Panc1 (cell line): ENCODE measurements around the gene CYFIP2. TPM values are rescaled to one million over a fixed set of nuclear protein-coding genes. Genes with fewer than 3 reads are reported as not detected.

Experiments used
- ATAC-seq: fragments of 200-7000 bp; cut with Tn5 transposase; 2 replicates; pipeline ENCODE4 v1.9.1; 2020; ENCODE audit warnings: mild to moderate bottlenecking, moderate library complexity
- BruUV-seq: library from RNA; stranded (reverse); fragments of 400-500 nt; replicated peaks from 2 replicates; lab custom pipeline; 2021; lab: Mats Ljungman, UMichigan
- CTCF ChIA-PET: fragments of 300-600 bp; sonication (Branson Sonifier 250); formaldehyde crosslinking; loops from one replicate; lab custom pipeline; 2022; ENCODE audit warnings: antibody characterized with exemption; lab: Charles Lee
- POLR2A ChIA-PET: fragments of 300-600 bp; sonication (Branson Sonifier 250); formaldehyde crosslinking; loops from one replicate; lab custom pipeline; 2022; ENCODE audit warnings: antibody characterized with exemption; lab: Charles Lee
- DNase-seq: peaks from one replicate; pipeline ENCODE4 v3.0.0-alpha.2; 2010; ENCODE audit warnings: low read depth, low spot score
- H3K27ac ChIP-seq: 2 replicates; pipeline ENCODE4 v1.5.1; 2011; ENCODE audit warnings: mild to moderate bottlenecking, low read length, inconsistent platforms
- H3K27me3 ChIP-seq: fragments of 200-500 bp; sonication (Bioruptor generic); 2 replicates; pipeline ENCODE4 v1.6.0; 2014; ENCODE audit warnings: low read length, inconsistent platforms; ENCODE audit not compliant: control insufficient read depth, insufficient read depth
- H3K36me3 ChIP-seq: fragments of 200-500 bp; sonication (Bioruptor generic); 2 replicates; pipeline ENCODE4 v1.5.1; 2014; ENCODE audit warnings: inconsistent platforms, mild to moderate bottlenecking, low read length, moderate library complexity; ENCODE audit not compliant: control insufficient read depth, insufficient read depth
- H3K4me1 ChIP-seq: 2 replicates; pipeline ENCODE4 v1.5.1; 2011; ENCODE audit warnings: inconsistent platforms, mild to moderate bottlenecking, low read length, moderate library complexity; ENCODE audit not compliant: control insufficient read depth, insufficient read depth
- H3K4me3 ChIP-seq, 2 experiments: 2 replicates each; pipeline ENCODE4 v1.5.1; 2011 to 2012; ENCODE audit warnings: low read depth in 2 of 2, low read length in 2 of 2, mild to moderate bottlenecking in 2 of 2, inconsistent platforms in 1 of 2, moderate library complexity in 1 of 2
- H3K9me3 ChIP-seq: fragments of 200-500 bp; sonication (Bioruptor generic); 2 replicates; pipeline ENCODE4 v1.5.1; 2014; ENCODE audit warnings: low read depth, mild to moderate bottlenecking, inconsistent platforms, low read length, moderate library complexity; ENCODE audit not compliant: control insufficient read depth, insufficient read depth
- POLR2AphosphoS5 ChIP-seq: IDR thresholded peaks from 2 replicates; pipeline ENCODE4 v1.6.1; 2012; ENCODE audit warnings: mild to moderate bottlenecking, low read depth, low read length, moderate library complexity
- SIN3A ChIP-seq: IDR thresholded peaks from 2 replicates; pipeline ENCODE4 v1.6.1; 2012; ENCODE audit warnings: low read depth, mild to moderate bottlenecking, low read length, moderate library complexity, borderline replicate concordance; ENCODE audit not compliant: insufficient read depth
- TCF7L2 ChIP-seq: IDR thresholded peaks from 2 replicates; pipeline ENCODE4 v1.6.1; 2011; ENCODE audit warnings: mild to moderate bottlenecking, low read depth, low read length, inconsistent platforms
- in situ Hi-C: cut with HindIII; loops from 2 replicates; pipeline ENCODE4 v1.10.0; 2016; ENCODE audit warnings: low sequenced_read_pairs, low pct_unique_long_range_greater_than_20kb
- intact Hi-C: fragments of 100-400 bp; cut with micrococcal nuclease; formaldehyde crosslinking; loops from one replicate; pipeline ENCODE4 v1.10.0; 2022; ENCODE audit not compliant: unreplicated experiment
- total RNA-seq: library from RNA; stranded (reverse); gene quantifications from one replicate; pipeline ENCODE4 v1.2.1, GENCODE V29; 2021; ENCODE audit not compliant: unreplicated experiment
- TF ChIP-seq, protein P1 (sequence below): fragments of 450-650 bp; IDR thresholded peaks from 2 replicates; pipeline ENCODE4 v1.5.1; 2017; ENCODE audit warnings: mild to moderate bottlenecking
- TF ChIP-seq, protein P2 (sequence below), 2 experiments: IDR thresholded peaks; 2 replicates each; pipeline ENCODE4 v1.6.1; 2011 to 2012; ENCODE audit warnings: low read depth in 2 of 2, control low read depth in 1 of 2, low read length in 1 of 2, mild to moderate bottlenecking in 1 of 2, moderate library complexity in 1 of 2; ENCODE audit not compliant: insufficient read depth in 1 of 2

CYFIP2 gene
- total RNA-seq, 1 experiment from 2014 or later = 0.80 TPM

DNA sequence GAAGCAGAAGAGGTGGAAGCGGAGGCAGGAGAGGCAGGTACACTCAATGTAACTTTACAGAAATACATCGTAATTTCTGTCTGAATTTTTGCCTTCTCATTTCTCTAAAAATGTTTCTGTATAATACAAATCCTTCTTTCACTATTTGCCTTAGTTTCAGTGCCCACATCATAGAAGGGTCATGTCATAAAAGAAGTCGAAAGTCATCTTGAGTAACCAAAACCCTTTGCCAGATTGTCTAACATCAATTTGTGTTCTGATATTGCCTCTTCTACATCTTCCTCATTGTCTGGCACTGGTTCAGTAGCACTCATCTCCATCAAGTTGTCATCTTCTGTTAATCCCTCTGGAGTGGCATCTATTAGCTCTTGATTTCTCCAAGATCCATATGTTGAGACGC, 6.2 kb upstream of the CYFIP2 start:
- intact Hi-C loops = no loop called here
- TF ChIP-seq, protein P1, sequence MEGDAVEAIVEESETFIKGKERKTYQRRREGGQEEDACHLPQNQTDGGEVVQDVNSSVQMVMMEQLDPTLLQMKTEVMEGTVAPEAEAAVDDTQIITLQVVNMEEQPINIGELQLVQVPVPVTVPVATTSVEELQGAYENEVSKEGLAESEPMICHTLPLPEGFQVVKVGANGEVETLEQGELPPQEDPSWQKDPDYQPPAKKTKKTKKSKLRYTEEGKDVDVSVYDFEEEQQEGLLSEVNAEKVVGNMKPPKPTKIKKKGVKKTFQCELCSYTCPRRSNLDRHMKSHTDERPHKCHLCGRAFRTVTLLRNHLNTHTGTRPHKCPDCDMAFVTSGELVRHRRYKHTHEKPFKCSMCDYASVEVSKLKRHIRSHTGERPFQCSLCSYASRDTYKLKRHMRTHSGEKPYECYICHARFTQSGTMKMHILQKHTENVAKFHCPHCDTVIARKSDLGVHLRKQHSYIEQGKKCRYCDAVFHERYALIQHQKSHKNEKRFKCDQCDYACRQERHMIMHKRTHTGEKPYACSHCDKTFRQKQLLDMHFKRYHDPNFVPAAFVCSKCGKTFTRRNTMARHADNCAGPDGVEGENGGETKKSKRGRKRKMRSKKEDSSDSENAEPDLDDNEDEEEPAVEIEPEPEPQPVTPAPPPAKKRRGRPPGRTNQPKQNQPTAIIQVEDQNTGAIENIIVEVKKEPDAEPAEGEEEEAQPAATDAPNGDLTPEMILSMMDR = no peak
- TF ChIP-seq POLR2AphosphoS5 = no peak
- TF ChIP-seq, protein P2, sequence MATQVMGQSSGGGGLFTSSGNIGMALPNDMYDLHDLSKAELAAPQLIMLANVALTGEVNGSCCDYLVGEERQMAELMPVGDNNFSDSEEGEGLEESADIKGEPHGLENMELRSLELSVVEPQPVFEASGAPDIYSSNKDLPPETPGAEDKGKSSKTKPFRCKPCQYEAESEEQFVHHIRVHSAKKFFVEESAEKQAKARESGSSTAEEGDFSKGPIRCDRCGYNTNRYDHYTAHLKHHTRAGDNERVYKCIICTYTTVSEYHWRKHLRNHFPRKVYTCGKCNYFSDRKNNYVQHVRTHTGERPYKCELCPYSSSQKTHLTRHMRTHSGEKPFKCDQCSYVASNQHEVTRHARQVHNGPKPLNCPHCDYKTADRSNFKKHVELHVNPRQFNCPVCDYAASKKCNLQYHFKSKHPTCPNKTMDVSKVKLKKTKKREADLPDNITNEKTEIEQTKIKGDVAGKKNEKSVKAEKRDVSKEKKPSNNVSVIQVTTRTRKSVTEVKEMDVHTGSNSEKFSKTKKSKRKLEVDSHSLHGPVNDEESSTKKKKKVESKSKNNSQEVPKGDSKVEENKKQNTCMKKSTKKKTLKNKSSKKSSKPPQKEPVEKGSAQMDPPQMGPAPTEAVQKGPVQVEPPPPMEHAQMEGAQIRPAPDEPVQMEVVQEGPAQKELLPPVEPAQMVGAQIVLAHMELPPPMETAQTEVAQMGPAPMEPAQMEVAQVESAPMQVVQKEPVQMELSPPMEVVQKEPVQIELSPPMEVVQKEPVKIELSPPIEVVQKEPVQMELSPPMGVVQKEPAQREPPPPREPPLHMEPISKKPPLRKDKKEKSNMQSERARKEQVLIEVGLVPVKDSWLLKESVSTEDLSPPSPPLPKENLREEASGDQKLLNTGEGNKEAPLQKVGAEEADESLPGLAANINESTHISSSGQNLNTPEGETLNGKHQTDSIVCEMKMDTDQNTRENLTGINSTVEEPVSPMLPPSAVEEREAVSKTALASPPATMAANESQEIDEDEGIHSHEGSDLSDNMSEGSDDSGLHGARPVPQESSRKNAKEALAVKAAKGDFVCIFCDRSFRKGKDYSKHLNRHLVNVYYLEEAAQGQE (IDR thresholded peaks at IDR 0.05; ENCODE audit: insufficient read depth in 1 of 2, low read depth in 2 of 2, low read length in 1 of 2) = no peak
- TF ChIP-seq SIN3A = no peak
- no peak for TF ChIP-seq TCF7L2
- Histone ChIP-seq H3K4me3 (no peak overlapping the region), H3K27ac (no peak overlapping the region), H3K36me3 (no peaks in the 10 kb centered on the region), H3K4me1 (no peaks in the 10 kb centered on the region), H3K9me3 (no peaks in the 10 kb centered on the region), H3K27me3 (peaks cover 18% of the 10 kb centered on the region)
- in situ Hi-C loops = no loop called here
- DNase-seq (no peak), ATAC-seq (no peak)
- no TSS peak for BruUV-seq
- CTCF ChIA-PET = interaction anchor here (0.5 kb wide), 1 partner anchor 458 kb away, joined by 6 read pairs; no protein-coding TSS in a partner anchor
- POLR2A ChIA-PET = no interaction called here

DNA sequence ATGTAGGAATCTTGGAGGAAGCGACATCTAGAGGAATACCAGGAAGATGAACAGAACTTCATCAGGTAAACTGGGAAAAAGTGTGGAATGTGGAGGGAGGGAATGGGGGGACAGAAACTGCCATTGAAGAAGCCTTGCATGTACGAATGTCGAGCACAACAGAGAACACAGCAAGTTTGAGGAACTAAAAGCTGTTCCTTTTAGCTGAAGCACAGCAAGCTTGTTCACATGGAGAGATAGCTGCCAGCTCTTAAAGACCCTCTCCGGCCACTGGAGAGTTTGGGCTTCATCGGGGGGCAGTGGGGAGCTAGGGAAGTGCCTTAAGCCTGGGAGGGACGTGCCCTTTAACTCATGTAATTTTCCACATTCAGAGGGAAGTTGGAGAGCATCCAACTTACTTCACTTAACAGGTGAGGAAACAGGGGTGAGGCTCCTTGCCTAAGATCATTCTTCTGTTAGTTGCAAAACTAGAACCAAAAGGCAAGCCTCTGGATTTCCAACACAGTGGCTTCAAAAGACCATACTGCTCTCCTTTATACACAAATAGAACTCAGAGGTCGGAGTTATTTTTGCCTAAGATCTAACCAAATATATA, 2.3 kb upstream of the CYFIP2 start:
- intact Hi-C loops (loop anchor here (2.0 kb wide), 1 partner anchor 115 kb away; no protein-coding TSS in a partner anchor), in situ Hi-C loops (no loop called here)
- H3K27me3 ChIP-seq = peaks cover 24% of the 10 kb centered on the region
- ATAC-seq = no peak
- H3K36me3 ChIP-seq = no peaks in the 10 kb centered on the region; the same call in 1 of the 2 replicates
- H3K4me3 ChIP-seq = no peak overlapping the region
- no peak for TF ChIP-seq POLR2AphosphoS5
- TF ChIP-seq TCF7L2 = no peak
- TF ChIP-seq, protein P1 = peak; percentile 27
- TF ChIP-seq, protein P2 (IDR thresholded peaks at IDR 0.05; ENCODE audit: insufficient read depth in 1 of 2, low read depth in 2 of 2, low read length in 1 of 2) = no peak
- TF ChIP-seq SIN3A = no peak
- no peak for DNase-seq
- H3K9me3 ChIP-seq = no peaks in the 10 kb centered on the region
- H3K27ac ChIP-seq = no peak overlapping the region
- no peaks in the 10 kb centered on the region for H3K4me1 ChIP-seq
- no TSS peak for BruUV-seq
- POLR2A ChIA-PET = no interaction called here
- CTCF ChIA-PET = interaction anchor here (0.9 kb wide), 1 partner anchor 10 kb away, joined by 3 read pairs; no protein-coding TSS in a partner anchor
